ENCODE data around the gene TCHP. TPM values are rescaled to one million over a fixed set of nuclear protein-coding genes. Genes with fewer than 3 reads are reported as not detected.

The TCHP gene
- polyA plus RNA-seq, 1 donor from 2014 or later = 12.8 TPM

- Histone ChIP-seq H3K36me3 (ENCODE audit: insufficient read depth, low read length) (peaks cover 5% of the 10 kb centered on the region), H3K79me2 (replicated peaks; ENCODE audit: insufficient read depth, low read length) (no peaks in the 10 kb centered on the region), H3K4me2 (ENCODE audit: low read length) (no peak overlapping the region), H3F3A (ENCODE audit: insufficient read depth, low read length, poor library complexity, severe bottlenecking) (no peaks in the 10 kb centered on the region), H3K9me3 (ENCODE audit: low read length) (no peaks in the 10 kb centered on the region), H4K20me1 (ENCODE audit: insufficient read depth) (no peaks in the 10 kb centered on the region), H3K4me3 (ENCODE audit: low read length) (no peak overlapping the region), H3K9ac (ENCODE audit: low read length) (no peak overlapping the region), H2AFZ (ENCODE audit: low read depth, low read length) (no peak overlapping the region), H3K27me3 (ENCODE audit: insufficient read depth, low read depth, low read length) (no peaks in the 10 kb centered on the region), H3K27ac (ENCODE audit: low read length) (no peak overlapping the region), H3K9me2 (ENCODE audit: insufficient read depth, low read length) (no peaks in the 10 kb centered on the region)
- TF ChIP-seq POLR2AphosphoS5 (IDR thresholded peaks at IDR 0.05) (no peak), SMC3 (conservative IDR thresholded peaks at IDR 0.05; ENCODE audit: poor library complexity) (no peak), MXI1 (conservative IDR thresholded peaks at IDR 0.05; ENCODE audit: poor library complexity, severe bottlenecking) (no peak), EZH2 (IDR thresholded peaks at IDR 0.05; ENCODE audit: borderline replicate concordance, insufficient read depth, low read length, poor library complexity, severe bottlenecking) (no peak), TAF1 (IDR thresholded peaks at IDR 0.05; ENCODE audit: low read depth) (no peak), RAD21 (conservative IDR thresholded peaks at IDR 0.05) (no peak), CTCF (IDR thresholded peaks at IDR 0.05; ENCODE audit: poor library complexity, severe bottlenecking) (no peak), EP300 (conservative IDR thresholded peaks at IDR 0.05; ENCODE audit: poor library complexity, severe bottlenecking) (no peak)
- TF ChIP-seq, protein P1, sequence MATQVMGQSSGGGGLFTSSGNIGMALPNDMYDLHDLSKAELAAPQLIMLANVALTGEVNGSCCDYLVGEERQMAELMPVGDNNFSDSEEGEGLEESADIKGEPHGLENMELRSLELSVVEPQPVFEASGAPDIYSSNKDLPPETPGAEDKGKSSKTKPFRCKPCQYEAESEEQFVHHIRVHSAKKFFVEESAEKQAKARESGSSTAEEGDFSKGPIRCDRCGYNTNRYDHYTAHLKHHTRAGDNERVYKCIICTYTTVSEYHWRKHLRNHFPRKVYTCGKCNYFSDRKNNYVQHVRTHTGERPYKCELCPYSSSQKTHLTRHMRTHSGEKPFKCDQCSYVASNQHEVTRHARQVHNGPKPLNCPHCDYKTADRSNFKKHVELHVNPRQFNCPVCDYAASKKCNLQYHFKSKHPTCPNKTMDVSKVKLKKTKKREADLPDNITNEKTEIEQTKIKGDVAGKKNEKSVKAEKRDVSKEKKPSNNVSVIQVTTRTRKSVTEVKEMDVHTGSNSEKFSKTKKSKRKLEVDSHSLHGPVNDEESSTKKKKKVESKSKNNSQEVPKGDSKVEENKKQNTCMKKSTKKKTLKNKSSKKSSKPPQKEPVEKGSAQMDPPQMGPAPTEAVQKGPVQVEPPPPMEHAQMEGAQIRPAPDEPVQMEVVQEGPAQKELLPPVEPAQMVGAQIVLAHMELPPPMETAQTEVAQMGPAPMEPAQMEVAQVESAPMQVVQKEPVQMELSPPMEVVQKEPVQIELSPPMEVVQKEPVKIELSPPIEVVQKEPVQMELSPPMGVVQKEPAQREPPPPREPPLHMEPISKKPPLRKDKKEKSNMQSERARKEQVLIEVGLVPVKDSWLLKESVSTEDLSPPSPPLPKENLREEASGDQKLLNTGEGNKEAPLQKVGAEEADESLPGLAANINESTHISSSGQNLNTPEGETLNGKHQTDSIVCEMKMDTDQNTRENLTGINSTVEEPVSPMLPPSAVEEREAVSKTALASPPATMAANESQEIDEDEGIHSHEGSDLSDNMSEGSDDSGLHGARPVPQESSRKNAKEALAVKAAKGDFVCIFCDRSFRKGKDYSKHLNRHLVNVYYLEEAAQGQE (IDR thresholded peaks at IDR 0.05; ENCODE audit: borderline replicate concordance) = no peak
Observed at GRCh38 chr12:109916045-109916444, 16.0 kb downstream of the TCHP start.

- Histone ChIP-seq H3K9me3 (ENCODE audit: low read length) (no peaks in the 10 kb centered on the region), H3K4me2 (ENCODE audit: low read length) (no peak overlapping the region), H4K20me1 (ENCODE audit: insufficient read depth) (no peaks in the 10 kb centered on the region), H2AFZ (ENCODE audit: low read depth, low read length) (no peak overlapping the region), H3K79me2 (replicated peaks; ENCODE audit: insufficient read depth, low read length) (no peaks in the 10 kb centered on the region), H3K27me3 (ENCODE audit: insufficient read depth, low read depth, low read length) (no peaks in the 10 kb centered on the region), H3F3A (ENCODE audit: insufficient read depth, low read length, poor library complexity, severe bottlenecking) (no peaks in the 10 kb centered on the region), H3K27ac (ENCODE audit: low read length) (no peak overlapping the region), H3K36me3 (ENCODE audit: insufficient read depth, low read length) (peaks cover 5% of the 10 kb centered on the region), H3K9me2 (ENCODE audit: insufficient read depth, low read length) (no peaks in the 10 kb centered on the region), H3K9ac (ENCODE audit: low read length) (no peak overlapping the region), H3K4me3 (ENCODE audit: low read length) (no peak overlapping the region)
- TF ChIP-seq SMC3 (conservative IDR thresholded peaks at IDR 0.05; ENCODE audit: poor library complexity) (no peak), CTCF (IDR thresholded peaks at IDR 0.05; ENCODE audit: poor library complexity, severe bottlenecking) (no peak), TAF1 (IDR thresholded peaks at IDR 0.05; ENCODE audit: low read depth) (no peak), RAD21 (conservative IDR thresholded peaks at IDR 0.05) (no peak), EP300 (conservative IDR thresholded peaks at IDR 0.05; ENCODE audit: poor library complexity, severe bottlenecking) (no peak), MXI1 (conservative IDR thresholded peaks at IDR 0.05; ENCODE audit: poor library complexity, severe bottlenecking) (no peak)
- TF ChIP-seq, protein P1 (IDR thresholded peaks at IDR 0.05; ENCODE audit: borderline replicate concordance) = no peak
Observed at GRCh38 chr12:109919456-109919855, 19.4 kb downstream of the TCHP start.
